SK-N-SH (cell line): Measurements from ENCODE around the gene TFDP2. TPM values are rescaled to one million over a fixed set of nuclear protein-coding genes. Genes with fewer than 3 reads are reported as not detected.

ENCODE experiments used
- CTCF ChIA-PET: fragments of 300-600, 350-600 bp; formaldehyde crosslinking; extraction: SDS; loops from one replicate; lab custom pipeline; 2021; lab: Yijun Ruan, JAX
- POLR2A ChIA-PET: fragments of 350-600 bp; sonication (Branson Sonifier 250); formaldehyde crosslinking; extraction: SDS; loops from one replicate; lab custom pipeline; 2020; ENCODE audit warnings: antibody characterized with exemption, inconsistent platforms; lab: Yijun Ruan, JAX
- DNase-seq: peaks from one replicate; pipeline ENCODE4 v3.0.0; 2012
- H2AFZ ChIP-seq: fragments of 200-600 bp; sonication (generic); 2 replicates; pipeline ENCODE4 v1.8.1; 2016; ENCODE audit warnings: antibody characterized with exemption, mild to moderate bottlenecking, low read depth
- H3F3A ChIP-seq: fragments of 200-600 bp; sonication (generic); replicated peaks from 2 replicates; pipeline ENCODE3; 2016; ENCODE audit warnings: antibody characterized with exemption, mild to moderate bottlenecking; ENCODE audit not compliant: insufficient read depth
- H3K27ac ChIP-seq, 2 experiments: fragments of 200-500 bp in 1 of 2; fragments of 200-600 bp in 1 of 2; sonication (Bioruptor generic) in 1 of 2; sonication (generic), shearing (Covaris generic) in 1 of 2; 2 replicates each; pipeline versions ENCODE4 v1.5.1 to v1.6.1; 2014 to 2016; ENCODE audit warnings: low read depth in 2 of 2, inconsistent platforms in 1 of 2, low read length in 1 of 2, mild to moderate bottlenecking in 1 of 2, mixed read lengths in 1 of 2
- H3K27me3 ChIP-seq: fragments of 200-600 bp; sonication (generic), shearing (Covaris generic); 2 replicates; pipeline ENCODE4 v1.6.1; 2016; ENCODE audit warnings: mixed run types; ENCODE audit not compliant: insufficient read depth
- H3K36me3 ChIP-seq, 2 experiments: fragments of 200-500 bp in 1 of 2; fragments of 200-600 bp in 1 of 2; sonication (Bioruptor generic) in 1 of 2; sonication (generic) in 1 of 2; replicated peaks in 1 of 2; 2 replicates each; pipeline versions ENCODE3 to v1.5.1; 2014 to 2016; ENCODE audit warnings: low read length in 1 of 2, mild to moderate bottlenecking in 1 of 2; ENCODE audit not compliant: insufficient read depth in 2 of 2, control insufficient read depth in 1 of 2
- H3K4me1 ChIP-seq, 2 experiments: fragments of 200-500 bp in 1 of 2; fragments of 200-600 bp in 1 of 2; sonication (Bioruptor generic) in 1 of 2; sonication (generic), shearing (Covaris generic) in 1 of 2; 2 replicates each; pipeline versions ENCODE4 v1.5.1 to v1.6.1; 2014 to 2016; ENCODE audit warnings: low read depth in 1 of 2, low read length in 1 of 2, mixed run types in 1 of 2; ENCODE audit not compliant: insufficient read depth in 2 of 2, control insufficient read depth in 1 of 2
- H3K4me2 ChIP-seq: fragments of 200-600 bp; sonication (generic), shearing (Covaris generic); 2 replicates; pipeline ENCODE4 v1.6.1; 2017; ENCODE audit warnings: mixed run types
- H3K4me3 ChIP-seq, 2 experiments: fragments of 200-500 bp in 1 of 2; fragments of 200-600 bp in 1 of 2; sonication (Bioruptor generic) in 1 of 2; sonication (generic), shearing (Covaris generic) in 1 of 2; 2 replicates each; pipeline versions ENCODE4 v1.5.1 to v1.8.1; 2014 to 2016; ENCODE audit warnings: low read depth in 2 of 2, inconsistent platforms in 1 of 2, low read length in 1 of 2, mild to moderate bottlenecking in 1 of 2, mixed read lengths in 1 of 2, moderate library complexity in 1 of 2
- H3K79me2 ChIP-seq: fragments of 200-600 bp; sonication (generic); 2 replicates; pipeline ENCODE4 v1.8.1; 2017; ENCODE audit warnings: mild to moderate bottlenecking; ENCODE audit not compliant: insufficient read depth
- H3K9ac ChIP-seq: fragments of 200-600 bp; sonication (generic); 2 replicates; pipeline ENCODE4 v1.6.1; 2017; ENCODE audit warnings: mixed run types
- H3K9me2 ChIP-seq: fragments of 200-600 bp; sonication (generic); 2 replicates; pipeline ENCODE4 v1.6.1; 2017; ENCODE audit warnings: mixed run types
- H3K9me3 ChIP-seq: fragments of 200-600 bp; sonication (generic); 2 replicates; pipeline ENCODE4 v1.6.1; 2017; ENCODE audit warnings: mixed run types, mild to moderate bottlenecking, moderate library complexity
- H4K20me1 ChIP-seq: fragments of 200-600 bp; sonication (generic); 2 replicates; pipeline ENCODE4 v1.6.1; 2017; ENCODE audit warnings: mild to moderate bottlenecking, mixed run types; ENCODE audit not compliant: insufficient read depth
- CHD2 ChIP-seq: fragments of 150-350 bp; IDR thresholded peaks from 2 replicates; pipeline ENCODE4 v1.6.1; 2018; ENCODE audit warnings: low read length; ENCODE audit not compliant: partially characterized antibody
- CTCF ChIP-seq: fragments of 200-600 bp; sonication (generic); IDR thresholded peaks from 2 replicates; pipeline ENCODE4 v1.6.1; 2017; ENCODE audit warnings: antibody characterized with exemption, mild to moderate bottlenecking, moderate library complexity
- EZH2phosphoT487 ChIP-seq: fragments of 200-600 bp; sonication (generic); IDR thresholded peaks from 2 replicates; pipeline ENCODE4 v1.6.1; 2017; ENCODE audit warnings: low read depth, mixed run types, mild to moderate bottlenecking, antibody characterized with exemption, moderate library complexity, borderline replicate concordance
- FOXM1 ChIP-seq: IDR thresholded peaks from 2 replicates; pipeline ENCODE4 v1.4.0; 2012; ENCODE audit warnings: low read depth, mild to moderate bottlenecking
- GABPA ChIP-seq: IDR thresholded peaks from 2 replicates; pipeline ENCODE4 v1.4.0; 2012; ENCODE audit warnings: low read depth, mild to moderate bottlenecking
- JUND ChIP-seq: IDR thresholded peaks from 2 replicates; pipeline ENCODE4 v1.4.0; 2012
- MAX ChIP-seq: IDR thresholded peaks from 2 replicates; pipeline ENCODE4 v1.4.0; 2012; ENCODE audit warnings: low read depth
- RAD21 ChIP-seq: IDR thresholded peaks from 2 replicates; pipeline ENCODE4 v1.6.1; 2012; ENCODE audit warnings: mild to moderate bottlenecking, low read length
- REST ChIP-seq: IDR thresholded peaks from 2 replicates; pipeline ENCODE4 v1.6.1; 2012; ENCODE audit warnings: mild to moderate bottlenecking, low read depth, low read length, moderate library complexity
- RXRA ChIP-seq: IDR thresholded peaks from 2 replicates; pipeline ENCODE4 v1.4.0; 2012; ENCODE audit warnings: low read depth, mild to moderate bottlenecking, borderline replicate concordance
- SIN3A ChIP-seq: IDR thresholded peaks from 2 replicates; pipeline ENCODE4 v1.6.1; 2012; ENCODE audit warnings: low read depth, mild to moderate bottlenecking, low read length, moderate library complexity, borderline replicate concordance
- USF2 ChIP-seq: fragments of 150-350 bp; IDR thresholded peaks from 2 replicates; pipeline ENCODE4 v1.6.1; 2017; ENCODE audit warnings: antibody characterized with exemption, low read length, low read depth, borderline replicate concordance
- WGBS: methylation state at CpG from one replicate; pipeline ENCODE4 v1.1.6; 2017; ENCODE audit warnings: low lambda C conversion rate; 5-methylcytosine and 5-hydroxymethylcytosine counted together
- polyA plus RNA-seq, 3 experiments: library from polyadenylated mRNA; depleted of rRNA; stranded (reverse); fragments of >200 nt; gene quantifications; 2 replicates each; pipeline ENCODE4 v1.2.3, GENCODE V29; 2012
- TF ChIP-seq, protein P1 (sequence below): IDR thresholded peaks from 2 replicates; pipeline ENCODE4 v1.4.0; 2012; ENCODE audit warnings: low read depth, borderline replicate concordance

The TFDP2 gene
- polyA plus RNA-seq, 1 of the 3 experiments (the other 2 are of a cell fraction), result 8.6 TPM

GRCh38 chr3:141909408-141909807 is 239.9 kb downstream of the TFDP2 start:
- CTCF ChIA-PET, result interaction anchor here (0.8 to 1.4 kb wide), 2 partner anchors 34 to 170 kb away, joined by 3 to 6 read pairs; no protein-coding TSS in a partner anchor
- POLR2A ChIA-PET, result no interaction called here
- no peaks in the 10 kb centered on the region for H3K27me3 ChIP-seq

DNA sequence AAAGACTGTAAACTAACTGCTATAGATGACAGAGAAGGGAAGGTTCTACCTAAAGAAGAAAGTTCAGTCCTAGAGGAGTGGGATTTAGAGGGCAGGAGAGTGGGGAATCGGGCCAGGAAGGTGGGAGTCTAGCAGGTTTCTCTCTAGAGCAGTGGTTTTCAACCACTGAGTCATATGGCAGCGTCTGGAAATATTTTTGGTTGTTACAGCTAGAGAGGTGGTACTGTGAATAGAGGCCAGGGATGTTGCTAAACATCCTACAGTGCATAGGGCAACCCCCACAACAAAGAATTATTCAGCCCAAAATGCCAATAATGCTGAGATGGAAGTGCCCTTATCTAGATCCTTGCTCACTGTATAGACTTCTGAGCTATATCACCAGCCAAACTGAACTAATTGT is 244.2 kb downstream of the TFDP2 start:
- H3K79me2 ChIP-seq, result peaks cover 28% of the 10 kb centered on the region
- no peak overlapping the region for H3K4me2 ChIP-seq
- WGBS, result 80% methylated on average over 2 of the region's 2 CpGs
- no peak overlapping the region for H3K4me3 ChIP-seq
- H3K9me3 ChIP-seq, result no peaks in the 10 kb centered on the region
- no peak for DNase-seq
- H3K27ac ChIP-seq, result no peak overlapping the region
- TF ChIP-seq RXRA, result no peak
- TF ChIP-seq CHD2, result no peak
- no peak for TF ChIP-seq GABPA
- no peak for TF ChIP-seq RAD21
- no peak for TF ChIP-seq EZH2phosphoT487
- TF ChIP-seq JUND, result no peak
- no peak for TF ChIP-seq FOXM1
- ChIA-PET POLR2A (interaction anchor here (0.7 kb wide), 1 partner anchor 27 kb away, joined by 3 read pairs; no protein-coding TSS in a partner anchor), CTCF (interaction anchor here (1.4 kb wide), 1 partner anchor 167 kb away, joined by 3 read pairs; the partner anchor contains the start of gene RNF7)
- H3K9me2 ChIP-seq, result no peaks in the 10 kb centered on the region
- peaks cover 5% of the 10 kb centered on the region for H3F3A ChIP-seq
- no peaks in the 10 kb centered on the region for H3K4me1 ChIP-seq
- peaks cover 20 to 50% of the 10 kb centered on the region in 2 experiments for H3K36me3 ChIP-seq
- H4K20me1 ChIP-seq, result no peaks in the 10 kb centered on the region
- no peak overlapping the region for H2AFZ ChIP-seq
- H3K9ac ChIP-seq, result no peak overlapping the region
- H3K27me3 ChIP-seq, result no peaks in the 10 kb centered on the region

More at GRCh38 chr3:141909408-141909807, 239.9 kb downstream of the TFDP2 start:
- Histone ChIP-seq H3K9ac (no peak overlapping the region), H3K9me2 (no peaks in the 10 kb centered on the region), H3F3A (peaks cover 8% of the 10 kb centered on the region), H3K4me1 (no peaks in the 10 kb centered on the region), H3K4me3 (no peak overlapping the region), H3K27ac (no peak overlapping the region), H3K79me2 (no peaks in the 10 kb centered on the region), H2AFZ (no peak overlapping the region), H3K4me2 (no peak overlapping the region), H4K20me1 (no peaks in the 10 kb centered on the region), H3K36me3 (peaks cover 37 to 64% of the 10 kb centered on the region in 2 experiments), H3K9me3 (no peaks in the 10 kb centered on the region)
- no peak for DNase-seq
- TF ChIP-seq CTCF (no peak), MAX (no peak), SIN3A (no peak)

DNA sequence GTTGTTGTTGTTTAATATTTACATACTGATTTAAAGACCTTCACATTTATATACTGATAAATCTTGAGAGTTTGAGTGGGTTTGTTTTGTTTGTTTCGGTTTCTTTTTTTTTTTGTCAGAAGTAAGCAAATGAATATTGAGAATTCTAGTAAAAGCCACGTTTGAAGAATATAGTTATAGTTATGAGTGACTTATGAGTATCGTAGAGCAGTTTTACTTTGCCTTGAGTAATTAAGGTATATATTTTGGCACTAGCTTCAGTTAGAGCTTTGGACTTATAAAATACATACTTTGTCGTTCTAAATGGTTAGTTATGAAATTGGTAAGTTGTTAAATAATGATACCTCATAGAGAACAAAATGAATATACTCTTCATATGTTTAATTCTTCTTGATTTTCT is 245.1 kb downstream of the TFDP2 start:
- H2AFZ ChIP-seq, result no peak overlapping the region
- H3K4me3 ChIP-seq, result no peak overlapping the region
- CTCF ChIA-PET, result interaction anchor here (1.2 to 2.0 kb wide), 3 partner anchors 9 to 166 kb away, joined by 3 to 9 read pairs (median 4); partner anchors contain the start of gene RNF7
- H3K4me2 ChIP-seq, result no peak overlapping the region
- no peaks in the 10 kb centered on the region for H3K9me2 ChIP-seq
- H3K4me1 ChIP-seq, result no peaks in the 10 kb centered on the region
- POLR2A ChIA-PET, result no interaction called here
- H3K79me2 ChIP-seq, result peaks cover 37% of the 10 kb centered on the region
- peaks cover 5% of the 10 kb centered on the region for H3F3A ChIP-seq
- no peaks in the 10 kb centered on the region for H4K20me1 ChIP-seq
- no peaks in the 10 kb centered on the region for H3K27me3 ChIP-seq
- WGBS, result 78% methylated on average over 4 of the region's 4 CpGs
- H3K9me3 ChIP-seq, result no peaks in the 10 kb centered on the region
- H3K36me3 ChIP-seq, result peaks cover 19 to 53% of the 10 kb centered on the region in 2 experiments
- no peak for DNase-seq
- H3K9ac ChIP-seq, result no peak overlapping the region
- H3K27ac ChIP-seq, result no peak overlapping the region
- TF ChIP-seq USF2 (no peak), GABPA (no peak), REST (no peak), EZH2phosphoT487 (no peak), FOXM1 (no peak)
- TF ChIP-seq, protein P1, sequence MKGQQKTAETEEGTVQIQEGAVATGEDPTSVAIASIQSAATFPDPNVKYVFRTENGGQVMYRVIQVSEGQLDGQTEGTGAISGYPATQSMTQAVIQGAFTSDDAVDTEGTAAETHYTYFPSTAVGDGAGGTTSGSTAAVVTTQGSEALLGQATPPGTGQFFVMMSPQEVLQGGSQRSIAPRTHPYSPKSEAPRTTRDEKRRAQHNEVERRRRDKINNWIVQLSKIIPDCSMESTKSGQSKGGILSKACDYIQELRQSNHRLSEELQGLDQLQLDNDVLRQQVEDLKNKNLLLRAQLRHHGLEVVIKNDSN, result no peak
